Stomach (tissue), 9 donors: ENCODE measurements around the gene PGAP6. TPM values are rescaled to one million over a fixed set of nuclear protein-coding genes. Genes with fewer than 3 reads are reported as not detected.
A peak's percentile ranks its signal among the peaks of the same experiment; 100 is the strongest.

Experiments used
- DNase-seq, 2 donors: peaks; one replicate each; pipeline versions ENCODE4 v3.0.0 to v3.0.0-alpha.2; 2013 to 2019
- H3K27ac ChIP-seq, 5 donors: fragments of 200-600 bp in 4 of 5; sonication (generic) in 4 of 5; one replicate each; pipeline ENCODE4 v1.5.1; 2013 to 2019; ENCODE audit warnings: mild to moderate bottlenecking in 1 of 5, moderate library complexity in 1 of 5
- H3K27me3 ChIP-seq, 3 donors: fragments of 200-600 bp; sonication (generic); one replicate each; pipeline ENCODE4 v1.5.1; 2017 to 2019; ENCODE audit warnings: mixed run types in 1 of 3
- H3K36me3 ChIP-seq, 4 donors: fragments of 200-600 bp; sonication (generic); 1 replicate in 3 of 4; 2 replicates in 1 of 4; pipeline ENCODE4 v1.5.1; 2016 to 2019
- H3K4me1 ChIP-seq, 4 donors: fragments of 200-600 bp; sonication (generic); one replicate each; pipeline ENCODE4 v1.5.1; 2016 to 2019
- H3K4me3 ChIP-seq, 4 donors: fragments of 200-600 bp; sonication (generic) in 3 of 4; one replicate each; pipeline ENCODE4 v1.5.1; 2016 to 2019; ENCODE audit warnings: mild to moderate bottlenecking in 1 of 4
- H3K9me3 ChIP-seq, 4 donors: fragments of 200-600 bp; sonication (generic); one replicate each; pipeline ENCODE4 v1.5.1; 2016 to 2019
- CTCF ChIP-seq, 7 experiments: fragments of 450-650 bp in 4 of 7; fragments of 200-600 bp in 3 of 7; sonication (generic) in 3 of 7; IDR thresholded peaks; one replicate each; pipeline ENCODE4 v1.5.1; 2016 to 2019; ENCODE audit warnings: antibody characterized with exemption in 7 of 7, control low read depth in 2 of 7, mild to moderate bottlenecking in 1 of 7
- EP300 ChIP-seq: sonication (generic); formaldehyde crosslinking; IDR thresholded peaks from one replicate; pipeline ENCODE4 v1.6.1; 2017; ENCODE audit warnings: antibody characterized with exemption
- POLR2A ChIP-seq, 4 donors: fragments of 450-650 bp; IDR thresholded peaks; one replicate each; pipeline ENCODE4 v1.6.1; 2016; ENCODE audit warnings: antibody characterized with exemption in 4 of 4, control low read depth in 2 of 4, mild to moderate bottlenecking in 1 of 4, moderate library complexity in 1 of 4
- POLR2AphosphoS5 ChIP-seq, 3 donors: sonication (generic); formaldehyde crosslinking; IDR thresholded peaks; one replicate each; pipeline ENCODE4 v1.6.1; 2016; ENCODE audit warnings: antibody characterized with exemption in 3 of 3
- WGBS, 5 donors: extraction: QIAGEN DNeasy Blood & Tissue Kit in 3 of 5; methylation state at CpG; one replicate each; pipeline versions ENCODE4 v1.1.5 to v1.1.7; 2013 to 2018; 5-methylcytosine and 5-hydroxymethylcytosine counted together
- intact Hi-C: fragments of 100-400 bp; cut with DNase I; formaldehyde crosslinking; loops from one replicate; pipeline ENCODE4 v1.15.1; 2023; ENCODE audit warnings: low total_unique reads
- polyA plus RNA-seq, 3 donors: library from polyadenylated mRNA; stranded (reverse); fragments of 200-250 nt; gene quantifications; one replicate each; pipeline ENCODE4 v1.2.3, GENCODE V29; 2013
- total RNA-seq, 5 donors: library from RNA; depleted of rRNA; stranded (reverse); fragments of >200 nt; gene quantifications; one replicate each; pipeline versions ENCODE4 v1.1.0 to v1.2.3, GENCODE V29; 2014 to 2016
- donor health status: healthy with polysubstance abuse.
- donor health status: Bipolar disorder and iron deficiency.
- donor health status: healthy.

The PGAP6 gene
- total and polyA plus RNA-seq, 8 donors, result 20.7 to 364 (median 91.5) TPM

GRCh38 chr16:330741-331140, 51.0 kb downstream of the PGAP6 start:
- Histone ChIP-seq H3K9me3 (no peaks in the 10 kb centered on the region), H3K4me1 (peaks cover 25 to 57% (median 43%) of the 10 kb centered on the region in 4 donors), H3K27me3 (no peaks in the 10 kb centered on the region), H3K27ac (no peak overlapping the region), H3K4me3 (no peak overlapping the region), H3K36me3 (no peaks in the 10 kb centered on the region)
- intact Hi-C loops, result no loop called here
- no peak for TF ChIP-seq CTCF (IDR thresholded peaks at IDR 0.05)
- no peak for TF ChIP-seq EP300
- no peak for TF ChIP-seq POLR2A (IDR thresholded peaks at IDR 0.05)
- TF ChIP-seq POLR2AphosphoS5 (IDR thresholded peaks at IDR 0.05), result no peak
- 79 to 86% (median 83%) methylated on average over 2 of the region's 2 CpGs for WGBS, 5 donors
- no peak for DNase-seq

- no peak for TF ChIP-seq EP300
- Histone ChIP-seq H3K27ac (peak overlapping the region in 4 of 5 donors; percentile 35 to 89 (median 86)), H3K36me3 (no peaks in the 10 kb centered on the region), H3K27me3 (no peaks in the 10 kb centered on the region), H3K4me3 (peak overlapping the region in 2 of 4 donors; percentile 24 to 31), H3K4me1 (peaks cover 39 to 62% (median 53%) of the 10 kb centered on the region in 4 donors), H3K9me3 (no peaks in the 10 kb centered on the region)
- intact Hi-C loops, result no loop called here
- no peak for DNase-seq
- 86 to 97% (median 89%) methylated on average over 14 to 28 of the region's 28 CpGs for WGBS, 5 donors
Observed at GRCh38 chr16:325375-326145, 56.2 kb downstream of the PGAP6 start.

- Histone ChIP-seq H3K36me3 (peaks cover 0 to under 1% (median 0%) of the 10 kb centered on the region in 4 donors), H3K4me1 (peaks cover 39 to 55% (median 53%) of the 10 kb centered on the region in 4 donors), H3K9me3 (no peaks in the 10 kb centered on the region), H3K4me3 (peak overlapping the region in 3 of 4 donors; percentile 17 to 31 (median 24)), H3K27me3 (no peaks in the 10 kb centered on the region), H3K27ac (peak overlapping the region in 4 of 5 donors; percentile 5 to 88 (median 42))
- TF ChIP-seq POLR2AphosphoS5 (IDR thresholded peaks at IDR 0.05) (no peak), POLR2A (IDR thresholded peaks at IDR 0.05) (no peak), CTCF (IDR thresholded peaks at IDR 0.05) (no peak), EP300 (no peak)
- WGBS, 5 donors, result 44 to 61% (median 51%) methylated on average over 39 to 55 of the region's 55 CpGs
- peak in 1 of 2 donors; percentile 75 for DNase-seq
- intact Hi-C loops, result no loop called here
Observed at GRCh38 chr16:324451-325334, 57.1 kb downstream of the PGAP6 start.

- H3K9me3 ChIP-seq, result no peaks in the 10 kb centered on the region
- peak overlapping the region in 2 of 5 donors; percentile 50 to 88 for H3K27ac ChIP-seq
- no peak for DNase-seq
- no peaks in the 10 kb centered on the region for H3K27me3 ChIP-seq
- TF ChIP-seq POLR2A (IDR thresholded peaks at IDR 0.05) (no peak), POLR2AphosphoS5 (IDR thresholded peaks at IDR 0.05) (no peak), CTCF (IDR thresholded peaks at IDR 0.05) (no peak), EP300 (no peak)
- H3K4me1 ChIP-seq, result peaks cover 39 to 55% (median 53%) of the 10 kb centered on the region in 4 donors
- WGBS, 5 donors, result 75 to 85% (median 82%) methylated on average over 16 to 17 of the region's 17 CpGs
- H3K36me3 ChIP-seq, result peaks cover 0 to 7% (median 3%) of the 10 kb centered on the region in 4 donors
- intact Hi-C loops, result no loop called here
- no peak overlapping the region for H3K4me3 ChIP-seq
Observed at GRCh38 chr16:324201-324450, 57.7 kb downstream of the PGAP6 start.
